ENCODE data around the gene COMMD10.

COMMD10 gene

DNA sequence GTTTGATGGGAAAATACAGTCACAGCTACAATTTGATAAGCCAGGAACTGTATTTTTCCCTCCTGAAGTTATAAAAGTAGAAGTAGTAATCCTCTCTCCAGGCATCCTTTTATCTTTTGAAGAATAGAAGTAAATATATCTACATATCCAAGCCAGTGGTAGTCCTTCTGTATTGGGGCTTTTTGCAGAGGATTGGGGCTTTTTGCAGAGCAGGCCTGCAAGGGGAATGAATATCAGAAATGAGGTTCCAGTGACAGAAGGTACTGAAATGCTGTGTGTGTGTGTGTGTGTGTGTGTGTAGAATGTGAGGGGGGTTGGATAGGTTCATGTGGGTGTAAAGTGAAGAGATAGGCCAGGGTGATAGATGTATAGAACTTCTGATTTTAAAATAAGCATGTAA lies 127.4 kb downstream of the COMMD10 start:
- DNase-seq (ENCODE audit: low read depth in 2 of 3, low spot score in 1 of 3), result no peak

- DNase-seq (ENCODE audit: low read depth in 2 of 3, low spot score in 1 of 3), result no peak
Measured at GRCh38 chr5:116216246-116216645, 131.4 kb downstream of the COMMD10 start.

DNA sequence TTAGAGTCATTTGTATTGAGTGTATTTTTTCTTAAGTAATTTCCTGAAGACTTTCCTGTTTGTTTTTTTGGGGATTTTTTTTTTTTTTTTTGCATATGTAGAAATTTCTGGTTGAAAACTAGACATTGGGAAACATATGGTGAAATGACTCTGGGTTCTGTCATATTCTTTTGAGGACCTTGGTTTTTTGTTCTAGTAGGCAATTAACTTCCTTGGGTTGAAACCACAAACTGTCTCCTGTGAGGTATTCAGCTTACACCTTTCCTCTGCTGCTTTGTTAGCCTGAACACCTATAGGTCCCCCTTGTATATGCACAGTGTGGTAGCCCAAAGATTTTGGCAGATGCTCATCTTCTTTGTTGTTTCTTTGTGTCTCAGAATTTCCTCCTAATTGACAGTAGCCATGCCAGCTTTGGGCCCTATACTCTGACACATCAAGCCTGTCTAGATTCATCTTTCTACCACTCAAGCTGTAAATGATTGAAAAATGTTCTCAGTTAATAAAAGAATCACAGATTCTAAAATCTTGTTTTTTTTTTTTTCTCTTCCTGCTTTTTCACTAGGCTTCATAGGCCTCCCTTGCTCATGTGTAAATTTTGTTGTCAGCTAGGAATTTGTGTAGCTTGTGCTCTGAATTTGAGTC lies 140.6 kb downstream of the COMMD10 start:
- no peak for DNase-seq (ENCODE audit: low read depth in 2 of 3, low spot score in 1 of 3)

DNA sequence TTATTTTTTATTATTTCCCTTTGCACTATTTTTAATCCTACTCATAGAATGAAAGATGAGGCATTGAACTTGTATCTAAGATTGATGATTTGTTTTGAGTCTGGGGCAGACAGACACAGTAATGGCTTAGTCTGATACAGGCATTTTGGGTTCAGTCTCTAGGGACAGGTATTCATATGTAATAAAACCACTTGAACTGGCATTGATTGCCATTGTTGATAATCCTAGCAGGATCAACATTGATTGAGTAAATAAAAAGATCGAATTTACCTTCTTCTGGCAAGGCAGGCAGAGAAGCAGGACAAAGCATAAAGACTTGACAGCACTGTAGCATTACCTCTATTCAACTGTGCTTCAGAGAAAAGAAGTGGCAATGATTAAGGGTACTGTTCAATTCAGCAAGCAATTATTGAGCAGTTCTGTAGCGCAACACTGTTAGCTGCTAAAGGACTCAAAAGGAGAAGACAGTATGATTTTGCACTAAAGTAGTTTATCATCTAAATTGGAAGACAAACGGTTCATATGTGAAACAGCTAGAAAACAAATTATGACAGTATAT lies 144.4 kb downstream of the COMMD10 start:
- no peak for DNase-seq (ENCODE audit: low read depth in 2 of 3, low spot score in 1 of 3)

DNA sequence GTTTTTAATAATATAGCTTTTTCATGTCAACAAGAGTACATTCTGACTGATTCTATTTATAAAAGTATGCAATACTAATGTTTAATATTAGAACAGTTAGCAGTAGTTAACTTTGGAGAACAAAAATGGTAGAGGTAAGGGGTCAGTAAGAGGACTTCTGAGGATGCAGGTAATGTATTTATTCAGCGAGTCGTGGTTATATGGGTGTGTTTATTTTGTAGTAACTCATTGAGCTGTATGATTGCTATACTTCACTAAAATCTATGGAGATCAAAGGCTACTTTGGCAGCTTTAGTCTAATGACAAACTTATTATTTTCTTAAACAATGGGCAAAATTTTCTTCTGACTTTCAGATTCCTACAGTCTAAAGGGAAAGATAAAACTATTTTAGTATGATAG lies 146.5 kb downstream of the COMMD10 start:
- DNase-seq (ENCODE audit: low read depth in 2 of 3, low spot score in 1 of 3), result no peak

DNA sequence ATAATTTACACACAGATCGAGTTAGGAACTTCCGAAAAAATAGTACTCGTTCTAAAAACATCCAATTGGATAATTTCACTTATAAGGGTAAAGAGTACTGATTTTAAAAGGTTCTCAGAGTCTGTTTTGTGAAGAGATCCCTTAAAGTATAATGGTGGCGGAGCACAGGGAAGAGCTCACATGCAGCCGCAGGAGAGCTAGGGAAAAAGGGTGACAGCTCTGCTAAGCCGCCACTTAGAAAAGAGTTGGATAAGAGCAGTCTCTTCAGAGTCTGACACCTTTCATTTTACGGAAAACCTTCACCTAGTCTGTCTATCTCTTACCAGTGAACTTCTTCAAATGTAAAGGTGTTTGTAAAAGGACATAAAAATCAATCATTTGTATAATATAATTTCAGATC lies 149.9 kb downstream of the COMMD10 start:
- no peak for DNase-seq (ENCODE audit: low read depth in 2 of 3, low spot score in 1 of 3)

GRCh38 chr5:116237917-116238500 lies 153.2 kb downstream of the COMMD10 start:
- no peak for DNase-seq (ENCODE audit: low read depth in 2 of 3, low spot score in 1 of 3)

DNA sequence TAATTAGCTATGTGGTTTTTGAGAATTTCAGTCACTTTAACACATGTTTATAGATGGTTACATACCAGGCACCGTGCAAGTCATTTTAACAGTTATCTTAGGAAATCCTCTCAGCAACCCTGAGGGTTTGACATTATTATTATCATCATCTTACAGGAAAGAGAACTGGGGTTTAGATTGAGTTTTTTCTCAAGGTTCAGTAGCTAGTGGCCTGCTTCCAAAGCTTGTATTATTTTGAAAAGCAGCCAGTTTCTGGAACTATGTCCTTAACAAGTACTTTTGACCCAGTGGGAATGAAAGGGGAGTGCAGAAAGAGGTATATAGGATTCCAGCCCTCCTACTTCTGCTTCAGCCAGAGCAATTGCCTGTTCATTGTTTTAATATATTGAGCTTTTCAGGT lies 157.5 kb downstream of the COMMD10 start:
- no peak for DNase-seq (ENCODE audit: low read depth in 2 of 3, low spot score in 1 of 3)

DNA sequence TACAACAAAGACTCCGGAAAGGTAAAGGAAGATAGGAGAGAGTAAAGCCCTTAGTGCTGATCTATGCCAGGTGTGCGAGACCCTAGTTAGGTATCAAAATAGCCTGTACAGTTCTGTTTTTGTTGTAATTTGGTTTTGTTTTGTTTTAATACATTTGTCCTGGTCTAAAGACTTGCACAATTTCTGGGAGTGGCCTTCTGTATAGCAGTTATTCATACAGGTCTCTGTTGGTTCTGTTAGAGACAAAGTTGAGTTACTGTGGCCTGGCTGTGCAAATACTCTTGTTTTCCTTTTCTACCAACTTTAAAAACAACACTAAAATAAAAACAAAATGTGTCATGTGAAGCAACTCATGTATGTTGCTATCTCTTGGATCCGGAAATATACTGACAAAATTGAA lies 163.6 kb downstream of the COMMD10 start:
- no peak for DNase-seq (ENCODE audit: low read depth in 2 of 3, low spot score in 1 of 3)

- DNase-seq (ENCODE audit: low read depth in 2 of 3, low spot score in 1 of 3), result no peak
Measured at GRCh38 chr5:116249648-116250047, 164.8 kb downstream of the COMMD10 start.

DNA sequence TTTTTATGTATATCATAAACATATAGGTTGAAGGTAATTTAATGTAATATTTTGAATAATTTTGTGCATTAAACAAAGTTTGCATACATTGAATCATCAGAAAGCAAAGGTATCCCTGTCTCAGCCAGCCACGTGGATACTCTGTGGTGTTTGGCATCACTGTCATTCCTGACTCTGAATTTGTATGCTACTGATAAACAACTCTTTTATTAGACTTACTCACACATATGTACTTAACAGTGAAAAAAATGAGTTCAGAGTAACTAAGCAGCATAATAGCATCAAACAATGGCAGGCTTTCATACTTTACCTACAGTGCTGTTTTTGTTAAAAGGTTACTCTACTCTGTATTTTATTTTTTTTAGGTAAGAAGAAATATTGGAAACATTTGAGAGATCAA lies 171.9 kb downstream of the COMMD10 start:
- DNase-seq (ENCODE audit: low read depth in 2 of 3, low spot score in 1 of 3), result no peak

GRCh38 chr5:116265471-116265870 lies 180.6 kb downstream of the COMMD10 start:
- DNase-seq (ENCODE audit: low read depth in 2 of 3, low spot score in 1 of 3), result no peak

DNA sequence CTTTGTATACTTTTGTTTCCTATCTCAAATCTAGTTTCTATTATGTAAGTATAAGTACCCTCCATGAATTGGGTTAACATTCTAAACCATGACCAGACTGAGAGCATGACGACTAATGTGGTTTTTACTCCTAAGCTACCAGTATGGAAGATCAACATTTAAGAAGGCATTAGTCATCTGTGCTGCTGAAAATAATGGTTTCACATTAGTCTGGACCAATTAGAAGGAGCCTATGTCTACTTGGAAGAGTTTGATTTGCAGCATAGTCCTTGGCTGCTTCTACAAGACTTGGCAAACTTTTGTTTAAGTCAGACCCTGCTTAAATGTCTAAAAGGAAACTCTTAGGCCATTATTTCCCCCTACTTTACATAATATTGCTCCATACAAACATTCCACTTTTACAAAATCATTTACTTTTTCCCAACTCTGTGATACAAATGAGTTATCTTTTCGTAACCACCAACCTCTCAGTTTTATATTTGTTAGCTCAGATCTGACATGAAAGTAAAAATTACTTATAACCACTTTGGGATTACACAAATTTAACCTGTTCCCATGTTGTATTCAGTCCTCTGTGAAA lies 186.7 kb downstream of the COMMD10 start:
- no peak for DNase-seq (ENCODE audit: low read depth in 2 of 3, low spot score in 1 of 3)

DNA sequence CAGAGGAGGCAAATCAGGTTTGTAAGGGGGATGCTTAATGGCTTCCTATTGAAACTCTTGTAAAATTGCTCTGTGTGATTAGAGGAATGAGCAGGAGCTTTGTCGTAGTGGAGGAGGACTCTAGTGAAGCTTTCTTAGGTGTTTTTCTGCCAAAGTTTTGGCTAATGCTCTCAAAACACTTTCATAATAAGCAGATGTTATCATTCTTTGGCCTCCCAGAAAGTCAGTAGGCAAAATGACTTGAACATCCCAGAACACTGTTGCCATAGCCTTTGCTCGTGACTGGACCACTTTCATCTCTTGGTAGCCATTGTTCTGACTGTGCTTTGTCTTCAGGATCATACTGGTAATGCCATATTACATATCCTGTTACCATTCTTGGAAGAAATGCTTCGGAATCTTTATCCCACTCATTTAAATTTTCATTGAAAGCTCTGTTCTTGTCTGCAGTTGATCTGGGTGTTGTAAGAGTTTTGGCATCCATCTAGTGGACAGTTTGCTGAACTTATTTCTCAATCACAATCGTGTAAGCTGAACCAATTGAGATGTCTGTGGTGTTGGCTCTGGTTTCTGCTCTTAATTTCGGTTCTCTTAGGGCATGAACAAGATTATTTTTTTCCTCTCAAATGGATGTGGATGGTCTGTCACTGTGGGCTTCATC lies 187.6 kb downstream of the COMMD10 start:
- DNase-seq (ENCODE audit: low read depth in 2 of 3, low spot score in 1 of 3), result no peak

GRCh38 chr5:116273448-116274242 lies 188.8 kb downstream of the COMMD10 start:
- DNase-seq (ENCODE audit: low read depth in 2 of 3, low spot score in 1 of 3), result no peak

DNA sequence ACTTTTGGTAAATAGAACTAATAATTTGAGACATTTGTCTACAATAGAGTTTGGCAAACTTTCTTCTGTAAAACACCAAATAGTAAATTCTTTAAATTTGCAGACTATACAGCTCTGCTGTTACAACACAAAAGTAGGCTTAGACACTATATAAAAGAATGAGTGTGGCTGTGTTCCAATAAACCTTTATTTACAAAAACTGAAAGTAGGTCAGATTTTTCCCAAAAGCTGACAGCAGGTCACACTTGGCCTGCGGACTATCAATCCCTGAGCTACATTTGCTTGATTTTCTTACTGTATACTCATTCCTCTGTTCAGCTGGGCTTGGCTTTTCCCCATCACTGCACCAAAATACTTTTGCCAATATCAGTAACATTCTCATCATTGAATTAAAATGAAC lies 189.4 kb downstream of the COMMD10 start:
- DNase-seq (ENCODE audit: low read depth in 2 of 3, low spot score in 1 of 3), result no peak

GRCh38 chr5:116275282-116275681 lies 190.5 kb downstream of the COMMD10 start:
- DNase-seq (ENCODE audit: low read depth in 2 of 3, low spot score in 1 of 3), result no peak

DNA sequence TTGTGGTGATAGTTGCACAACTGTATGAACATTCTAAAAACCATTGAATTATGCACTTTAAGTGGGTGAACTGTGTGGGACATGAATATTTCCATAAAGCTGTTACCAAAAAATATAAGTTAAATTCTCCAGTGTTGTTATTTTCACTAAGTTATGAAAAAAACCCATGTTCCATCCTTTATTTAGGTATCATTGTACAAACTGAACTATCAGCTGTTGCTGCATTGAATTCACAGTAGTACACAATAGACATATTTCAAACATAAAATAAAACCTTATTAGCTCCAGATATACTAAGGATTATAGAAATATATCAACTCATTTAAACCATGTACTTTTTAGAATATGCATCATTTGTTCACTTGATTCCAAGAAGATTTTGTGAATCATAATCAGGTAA lies 192.1 kb downstream of the COMMD10 start:
- DNase-seq (ENCODE audit: low read depth in 2 of 3, low spot score in 1 of 3), result no peak

DNA sequence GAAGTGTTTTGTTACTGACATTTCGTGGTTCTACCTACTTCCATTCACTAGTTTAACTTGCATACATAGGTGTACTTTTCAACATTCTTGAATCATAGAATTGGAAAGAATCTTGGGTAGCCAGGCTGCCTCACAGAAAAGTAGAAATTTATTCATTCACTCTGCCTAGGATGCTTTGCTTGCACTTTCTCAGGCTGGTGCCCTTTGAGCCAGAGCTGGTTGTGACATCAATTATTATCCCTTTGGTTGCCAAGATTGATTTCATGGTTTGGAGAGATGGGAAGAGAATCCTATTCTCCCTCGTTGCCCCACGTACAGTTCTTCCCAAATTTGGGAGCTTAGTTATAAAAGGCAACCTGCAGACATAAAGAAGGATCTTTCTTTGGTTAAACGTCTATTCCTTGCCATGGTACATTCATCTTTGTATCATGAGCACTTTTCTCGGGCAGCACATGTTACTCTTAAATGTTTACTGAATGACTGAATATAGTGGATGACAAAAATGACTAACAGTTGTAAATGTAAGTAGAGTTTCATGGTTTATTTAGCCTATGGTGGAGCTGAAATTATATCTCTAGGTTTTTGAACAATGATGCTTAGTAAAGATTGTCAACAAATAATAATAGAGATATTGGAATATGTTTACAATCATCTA lies 195.5 kb downstream of the COMMD10 start:
- DNase-seq (ENCODE audit: low read depth in 2 of 3, low spot score in 1 of 3), result no peak

DNA sequence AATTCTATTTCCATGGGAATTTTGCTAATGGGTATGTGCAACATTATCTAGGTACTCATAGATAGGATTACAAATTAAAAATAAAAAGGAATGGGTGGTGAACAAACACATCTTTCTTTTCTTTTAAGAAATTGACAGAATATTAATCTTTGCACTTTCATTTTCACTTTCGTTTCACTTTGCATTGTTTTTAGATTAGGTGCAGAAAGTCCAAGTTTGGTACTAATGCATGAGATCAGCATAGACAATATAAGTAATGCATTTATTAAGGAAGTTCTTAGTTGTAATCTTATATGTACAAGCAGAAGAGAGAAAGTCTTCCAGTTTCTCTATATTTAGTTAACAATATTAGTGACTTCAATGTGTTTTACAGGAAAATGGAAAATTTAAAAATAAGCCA lies 196.5 kb downstream of the COMMD10 start:
- no peak for DNase-seq (ENCODE audit: low read depth in 2 of 3, low spot score in 1 of 3)

GRCh38 chr5:116288524-116288923 lies 203.7 kb downstream of the COMMD10 start:
- no peak for DNase-seq (ENCODE audit: low read depth in 2 of 3, low spot score in 1 of 3)
